HG03064 (cell line): ENCODE measurements around the gene SAFB.
"Not testable (repeated sequence)": the region's sequence is repeated elsewhere in the genome, so short reads cannot be mapped to it uniquely, and the experiment has no call there.

ENCODE experiments used
- ATAC-seq: cut with Tn5 transposase; IDR thresholded peaks from one replicate; pipeline ENCODE4 v1.9.1; 2021; ENCODE audit warnings: low read depth; ENCODE audit not compliant: unreplicated experiment

Gene SAFB

DNA sequence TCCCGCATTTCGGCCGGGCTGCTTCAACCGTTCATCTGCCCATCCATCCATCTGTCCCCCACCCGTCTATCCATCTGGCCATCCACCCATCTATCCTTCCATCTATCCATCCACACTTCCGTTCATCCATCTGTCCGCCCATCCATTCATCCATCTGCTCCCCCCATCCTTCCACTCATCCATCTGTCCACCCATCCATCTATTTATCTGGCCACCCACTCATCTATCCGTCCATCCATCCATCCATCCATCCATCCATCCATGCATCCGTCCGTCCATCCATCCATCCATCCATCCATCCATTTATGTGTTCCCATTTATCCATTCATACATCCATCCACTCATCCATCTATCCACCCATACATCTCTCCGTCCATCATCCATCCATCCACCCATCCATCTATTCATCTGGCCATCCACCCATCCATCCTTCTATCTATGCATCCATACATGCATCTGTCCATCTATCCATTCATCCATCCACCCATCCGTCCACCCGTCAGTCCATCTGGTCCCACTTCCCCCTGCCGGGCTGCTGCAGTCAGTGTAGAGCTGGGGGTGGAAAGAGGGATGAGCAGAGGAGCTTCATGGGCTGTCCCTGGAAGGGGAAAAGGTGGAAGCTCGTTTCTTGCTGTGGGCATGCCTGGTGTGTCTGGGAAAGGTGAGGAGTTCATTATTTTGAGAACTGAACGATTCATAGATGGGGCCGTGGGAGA, 58.7 kb downstream of the SAFB start:
- no peak for ATAC-seq

- ATAC-seq = no peak
Observed at GRCh38 chr19:5682107-5682482, 59.2 kb downstream of the SAFB start.

DNA sequence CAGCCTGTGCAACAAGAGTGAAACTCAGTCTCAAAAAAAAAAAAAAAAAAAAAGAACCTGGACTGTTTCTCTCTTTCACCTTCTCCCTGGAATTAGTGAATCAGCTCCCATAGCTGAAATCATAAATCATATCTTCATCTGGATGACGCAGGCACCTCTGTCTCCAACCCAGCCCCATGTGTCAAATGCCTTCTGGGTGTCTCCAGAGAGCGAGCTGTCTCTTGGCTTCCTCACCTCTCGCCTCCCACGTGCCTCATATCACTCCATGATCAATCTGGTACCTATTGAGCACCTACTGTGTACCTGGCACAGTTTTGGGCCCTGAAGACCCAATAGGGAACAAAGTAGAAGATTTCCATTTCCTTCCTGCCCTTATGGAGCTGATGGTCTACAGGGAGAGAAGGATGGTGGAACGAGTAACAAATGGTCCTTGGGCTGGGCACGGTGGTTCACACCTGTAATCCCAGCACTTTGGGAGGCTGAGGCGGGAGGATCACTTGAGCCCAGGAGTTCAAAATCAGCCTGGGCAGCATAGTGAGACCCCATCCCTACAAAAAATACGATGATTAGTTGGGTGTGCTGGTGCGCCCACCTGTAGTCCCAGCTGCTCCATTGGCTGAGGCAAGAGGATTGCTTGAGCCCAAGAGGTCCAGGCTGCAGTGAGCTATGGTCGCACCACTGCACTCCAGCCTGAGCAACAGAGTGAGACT, 60.4 kb downstream of the SAFB start:
- no peak for ATAC-seq

GRCh38 chr19:5684694-5685430, 62.0 kb downstream of the SAFB start:
- ATAC-seq = no peak

DNA sequence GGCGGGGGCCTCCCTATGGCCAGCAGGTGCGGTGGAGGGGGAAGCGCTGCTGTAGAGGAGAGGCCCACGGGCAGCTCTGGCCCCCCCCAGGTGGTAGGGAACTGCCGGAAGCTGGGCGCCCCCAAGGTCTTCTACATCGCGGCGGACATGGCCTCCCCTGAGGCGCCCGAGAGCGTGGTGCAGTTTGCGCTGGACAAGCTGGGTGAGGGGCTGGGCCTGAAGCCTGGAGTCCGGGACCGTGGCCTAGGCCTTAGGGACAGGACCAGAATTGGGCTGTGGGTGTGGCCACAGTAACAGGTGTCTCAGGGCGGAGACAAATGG, 63.4 kb downstream of the SAFB start:
- ATAC-seq = peak; percentile 3

DNA sequence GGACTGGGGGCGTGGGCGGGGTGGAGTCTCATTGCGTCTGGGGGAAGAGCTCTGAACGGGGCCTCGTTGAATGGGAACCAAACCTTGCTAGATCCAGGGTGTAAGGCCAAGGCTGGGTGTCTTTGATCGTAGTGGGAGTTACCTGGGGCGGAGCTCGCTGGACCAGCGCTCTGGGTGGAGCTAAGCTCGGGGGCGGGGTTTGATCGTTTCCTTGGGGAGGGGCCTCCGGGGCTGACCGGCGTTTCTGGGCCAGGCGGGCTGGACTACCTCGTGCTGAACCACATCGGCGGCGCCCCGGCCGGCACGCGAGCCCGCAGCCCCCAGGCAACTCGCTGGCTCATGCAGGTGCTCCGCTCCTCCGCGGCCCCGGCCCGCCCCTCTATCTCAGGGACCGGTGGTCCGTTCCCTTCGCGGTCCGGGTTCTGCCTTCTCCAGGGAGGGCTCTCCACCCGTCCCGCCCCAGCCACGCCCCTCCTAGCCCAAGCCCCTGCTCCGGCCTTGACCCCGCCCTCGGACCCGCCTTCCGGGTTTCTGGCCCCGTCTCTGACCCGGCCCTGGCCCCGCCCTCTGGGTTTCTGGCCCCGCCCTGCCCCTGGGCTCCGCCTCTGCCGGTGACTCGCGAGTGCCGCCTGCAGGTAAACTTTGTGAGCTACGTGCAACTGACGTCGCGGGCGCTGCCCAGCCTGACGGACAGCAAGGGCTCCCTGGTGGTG, 63.9 kb downstream of the SAFB start:
- peak; percentile 42 for ATAC-seq

DNA sequence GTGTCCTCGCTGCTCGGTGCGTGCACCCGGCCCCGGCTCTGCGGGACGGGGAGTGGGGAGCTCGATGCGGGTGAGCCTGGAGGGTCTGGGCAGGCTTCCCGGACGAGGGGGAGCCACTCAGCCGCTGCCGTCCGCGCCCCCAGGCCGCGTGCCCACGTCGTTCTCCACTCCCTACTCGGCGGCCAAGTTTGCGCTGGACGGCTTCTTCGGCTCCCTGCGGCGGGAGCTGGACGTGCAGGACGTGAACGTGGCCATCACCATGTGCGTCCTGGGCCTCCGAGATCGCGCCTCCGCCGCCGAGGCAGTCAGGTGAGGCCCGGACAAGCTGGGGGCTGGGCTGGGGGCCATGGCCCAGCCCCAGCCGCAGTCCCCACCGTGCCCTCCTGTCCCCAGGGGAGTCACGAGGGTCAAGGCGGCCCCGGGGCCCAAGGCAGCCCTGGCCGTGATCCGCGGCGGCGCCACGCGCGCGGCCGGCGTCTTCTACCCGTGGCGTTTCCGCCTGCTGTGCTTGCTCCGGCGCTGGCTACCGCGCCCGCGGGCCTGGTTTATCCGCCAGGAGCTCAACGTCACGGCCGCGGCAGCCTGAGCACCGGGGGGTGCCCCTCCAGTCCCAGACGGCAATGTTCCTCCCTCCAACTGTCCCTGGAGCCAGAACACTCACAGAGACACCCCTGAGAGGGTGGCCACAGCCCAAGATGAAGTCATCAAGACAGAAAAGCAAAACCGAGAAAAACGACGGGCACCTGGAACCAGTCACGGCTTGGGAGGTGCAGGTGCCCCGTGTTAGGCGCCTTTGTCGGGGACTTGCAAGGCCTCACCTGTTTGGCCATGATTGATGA, 64.7 kb downstream of the SAFB start:
- no peak for ATAC-seq

GRCh38 chr19:5688262-5688881, 65.5 kb downstream of the SAFB start:
- ATAC-seq = not testable (repeated sequence)

DNA sequence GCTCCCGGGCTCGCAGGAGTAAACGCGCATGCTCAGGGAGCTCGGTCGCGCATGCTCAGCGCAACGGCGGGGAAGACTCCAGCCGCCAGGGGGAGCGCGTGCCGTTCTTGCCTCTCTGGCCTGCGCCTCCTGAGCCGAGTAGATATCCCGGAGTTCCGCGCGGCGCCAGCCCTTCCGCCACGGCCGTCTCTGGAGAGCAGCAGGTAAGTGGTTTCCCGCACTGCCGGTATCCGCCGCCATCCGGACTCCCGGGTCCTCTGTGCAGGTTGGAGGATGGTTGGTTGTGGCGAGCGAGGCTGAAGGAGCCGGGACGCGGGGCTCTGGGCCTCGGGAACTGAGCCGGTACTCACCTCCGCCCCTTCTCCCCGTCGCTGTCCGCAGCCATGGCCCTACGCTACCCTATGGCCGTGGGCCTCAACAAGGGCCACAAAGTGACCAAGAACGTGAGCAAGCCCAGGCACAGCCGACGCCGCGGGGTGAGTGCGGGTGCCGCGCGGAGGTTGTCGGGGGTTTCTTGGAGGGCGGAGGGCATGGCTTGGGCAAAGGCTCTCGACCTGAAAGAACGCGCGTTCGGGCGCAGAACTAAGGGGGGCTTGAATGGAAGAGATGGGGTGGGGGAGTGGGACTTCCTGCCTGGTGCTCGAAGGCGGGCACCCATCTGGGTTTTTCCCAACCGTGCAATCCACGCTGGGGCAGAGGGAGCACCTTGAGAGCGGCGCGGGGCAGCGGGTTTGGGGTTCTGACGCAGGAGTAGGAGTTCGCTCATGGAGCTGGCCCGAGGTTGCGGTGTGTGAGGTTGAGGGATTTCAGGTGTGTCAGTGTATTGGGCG, 67.5 kb downstream of the SAFB start, which contains the start of gene RPL36:
TSS of gene RPL36 (plus strand) at position 171 of the 830 bp plus-strand sequence. CDS start at position 384, 213 bp downstream.
- peak; percentile 38 for ATAC-seq

GRCh38 chr19:5690955-5691821, 68.3 kb downstream of the SAFB start:
- no peak for ATAC-seq

- no peak for ATAC-seq
Observed at GRCh38 chr19:5691822-5692722, 69.2 kb downstream of the SAFB start.

GRCh38 chr19:5692723-5693194, 69.9 kb downstream of the SAFB start:
- ATAC-seq = no peak

DNA sequence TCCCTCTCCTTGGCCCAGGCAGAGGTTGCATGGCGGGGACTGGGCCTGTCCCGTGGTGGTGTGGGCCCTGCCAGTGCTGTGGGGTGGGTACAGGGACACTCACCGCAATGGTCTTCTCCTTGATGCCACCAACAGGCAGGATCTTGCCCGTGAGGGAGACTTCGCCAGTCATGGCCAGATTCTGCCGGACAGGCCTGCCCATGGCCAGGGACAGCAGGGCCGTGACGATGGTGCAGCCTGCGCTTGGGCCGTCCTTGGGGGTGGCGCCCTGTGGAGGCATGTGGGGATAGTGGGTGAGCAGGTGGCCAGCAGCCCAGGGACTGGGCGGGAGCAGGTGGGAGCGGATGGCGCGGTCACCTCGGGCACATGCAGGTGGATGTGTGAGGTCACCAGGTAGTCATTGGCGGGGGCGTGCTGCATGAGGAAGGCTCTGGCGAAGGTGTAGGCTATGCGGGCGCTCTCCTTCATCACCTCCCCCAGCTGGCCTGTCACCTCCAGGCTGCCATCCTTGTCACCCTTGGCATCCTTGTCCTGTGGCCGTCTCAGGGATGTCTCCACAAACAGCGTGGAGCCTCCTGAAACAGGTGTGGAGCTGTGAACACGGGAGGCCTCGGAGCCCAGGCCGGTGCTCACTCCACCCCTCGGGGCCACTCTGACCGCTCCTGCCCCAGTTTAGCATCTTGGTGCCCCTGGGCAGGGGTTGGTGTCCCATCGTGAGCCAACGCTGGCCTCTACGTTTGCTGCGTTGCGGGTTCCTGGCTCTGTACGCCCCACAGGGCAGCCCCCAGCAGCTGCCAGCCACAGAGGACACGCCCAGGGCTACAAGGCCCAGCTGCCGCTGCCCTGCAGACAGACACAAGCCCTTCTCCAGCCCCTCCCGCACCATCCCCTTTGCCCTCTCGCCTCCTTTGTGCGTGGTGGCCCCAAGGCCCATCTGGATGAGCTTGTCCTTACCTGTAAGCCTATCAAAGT, 70.6 kb downstream of the SAFB start:
- no peak for ATAC-seq

DNA sequence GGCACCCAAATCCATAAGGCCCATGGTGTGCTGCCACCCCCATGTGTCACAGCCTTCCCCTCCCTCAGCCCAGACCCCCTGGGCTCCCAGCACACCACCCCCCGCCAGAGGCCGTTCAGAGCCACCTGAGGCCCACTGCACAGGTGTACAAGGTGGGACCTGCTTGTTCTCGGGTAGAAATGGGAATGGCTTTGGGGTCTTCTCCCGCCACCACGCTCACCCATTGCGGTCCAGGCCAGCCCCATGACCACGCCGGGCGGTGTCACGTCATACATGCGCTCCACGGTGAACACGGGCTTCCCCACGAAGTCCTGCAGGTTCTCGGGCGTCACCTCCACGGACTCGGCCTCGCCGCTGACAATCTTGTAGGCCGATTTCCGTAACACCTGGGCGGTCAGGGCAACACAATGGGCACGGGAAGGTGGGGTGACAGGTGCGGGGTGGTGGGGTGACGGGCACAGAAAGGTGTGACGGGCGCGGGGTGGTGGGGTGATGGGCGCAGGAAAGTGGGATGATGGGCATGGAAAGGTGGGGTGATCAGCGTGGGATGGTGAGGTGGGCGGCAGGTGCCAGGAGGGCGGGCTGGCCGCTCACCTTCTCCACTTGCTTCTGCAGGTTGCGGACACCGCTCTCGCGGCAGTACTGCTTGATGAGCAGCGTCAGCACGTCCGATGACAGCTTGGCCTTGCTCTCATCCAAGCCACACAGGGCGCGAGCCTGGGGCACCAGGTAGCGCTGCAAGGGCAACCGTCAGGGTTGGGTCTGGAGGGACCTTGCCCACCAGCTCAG, 71.5 kb downstream of the SAFB start:
- no peak for ATAC-seq
